Nephron progenitor cell (in vitro differentiated cells): ENCODE results near the gene HOXD3.

Experiments
- DNase-seq: peaks from one replicate; pipeline ENCODE4 v3.0.0; 2021
- H3K27ac Mint-ChIP-seq: 2 replicates; pipeline ENCODE4 v1.8.0; 2021; ENCODE audit warnings: mild to moderate bottlenecking, moderate library complexity, mixed read lengths
- H3K27me3 Mint-ChIP-seq: 2 replicates; pipeline ENCODE4 v1.8.0; 2021; ENCODE audit warnings: mild to moderate bottlenecking, low read depth, mixed read lengths; ENCODE audit not compliant: poor library complexity
- H3K36me3 Mint-ChIP-seq: 2 replicates; pipeline ENCODE4 v1.8.0; 2021; ENCODE audit warnings: low read depth, mixed read lengths
- H3K4me1 Mint-ChIP-seq: 2 replicates; pipeline ENCODE4 v1.8.0; 2021; ENCODE audit warnings: mixed read lengths
- H3K4me3 Mint-ChIP-seq: 2 replicates; pipeline ENCODE4 v1.8.0; 2021; ENCODE audit warnings: mild to moderate bottlenecking, moderate library complexity, mixed read lengths
- H3K9me3 Mint-ChIP-seq: 2 replicates; pipeline ENCODE4 v1.8.0; 2021; ENCODE audit warnings: mild to moderate bottlenecking, moderate library complexity, mixed read lengths
- CTCF ChIP-seq: fragments of 200-600 bp; sonication (generic); IDR thresholded peaks from 2 replicates; pipeline ENCODE4 v1.5.0; 2021; ENCODE audit warnings: antibody characterized with exemption

HOXD3 gene

GRCh38 chr2:176200971-176201370, 43.9 kb downstream of the HOXD3 start:
- Mint-ChIP-seq H3K27ac (no peak overlapping the region), H3K27me3 (peaks cover 3% of the 10 kb centered on the region), H3K4me3 (no peak overlapping the region), H3K36me3 (no peaks in the 10 kb centered on the region), H3K4me1 (no peaks in the 10 kb centered on the region), H3K9me3 (no peaks in the 10 kb centered on the region)
- no peak for TF ChIP-seq CTCF
- DNase-seq, result no peak

- no peaks in the 10 kb centered on the region for H3K4me1 Mint-ChIP-seq
These were observed 45.4 kb downstream of the HOXD3 start for GRCh38 chr2:176202491-176202890.

GRCh38 chr2:176205126-176205525, 48.0 kb downstream of the HOXD3 start:
- no peaks in the 10 kb centered on the region for H3K4me1 Mint-ChIP-seq
- no peaks in the 10 kb centered on the region for H3K9me3 Mint-ChIP-seq
- no peaks in the 10 kb centered on the region for H3K36me3 Mint-ChIP-seq
- TF ChIP-seq CTCF, result no peak
- H3K27ac Mint-ChIP-seq, result no peak overlapping the region
- peaks cover 3% of the 10 kb centered on the region for H3K27me3 Mint-ChIP-seq
- H3K4me3 Mint-ChIP-seq, result no peak overlapping the region
- DNase-seq, result no peak

More at GRCh38 chr2:176202491-176202890, 45.4 kb downstream of the HOXD3 start:
- TF ChIP-seq CTCF, result no peak
- DNase-seq, result no peak
- Mint-ChIP-seq H3K36me3 (no peaks in the 10 kb centered on the region), H3K27me3 (peaks cover 3% of the 10 kb centered on the region), H3K9me3 (no peaks in the 10 kb centered on the region), H3K4me3 (no peak overlapping the region), H3K27ac (no peak overlapping the region)

GRCh38 chr2:176206136-176206535, 49.0 kb downstream of the HOXD3 start:
- H3K36me3 Mint-ChIP-seq, result no peaks in the 10 kb centered on the region
- H3K4me1 Mint-ChIP-seq, result no peaks in the 10 kb centered on the region
- H3K27ac Mint-ChIP-seq, result no peak overlapping the region
- no peak for DNase-seq
- no peaks in the 10 kb centered on the region for H3K9me3 Mint-ChIP-seq
- peaks cover 3% of the 10 kb centered on the region for H3K27me3 Mint-ChIP-seq
- TF ChIP-seq CTCF, result no peak
- H3K4me3 Mint-ChIP-seq, result no peak overlapping the region

GRCh38 chr2:176206682-176207081, 49.6 kb downstream of the HOXD3 start:
- DNase-seq, result no peak
- Mint-ChIP-seq H3K4me3 (no peak overlapping the region), H3K36me3 (no peaks in the 10 kb centered on the region), H3K27ac (no peak overlapping the region), H3K4me1 (no peaks in the 10 kb centered on the region), H3K27me3 (peaks cover 3% of the 10 kb centered on the region), H3K9me3 (no peaks in the 10 kb centered on the region)
- TF ChIP-seq CTCF, result no peak

GRCh38 chr2:176211110-176211509, 54.0 kb downstream of the HOXD3 start:
- Mint-ChIP-seq H3K27me3 (no peaks in the 10 kb centered on the region), H3K4me3 (no peak overlapping the region), H3K9me3 (no peaks in the 10 kb centered on the region), H3K36me3 (no peaks in the 10 kb centered on the region), H3K4me1 (no peaks in the 10 kb centered on the region), H3K27ac (no peak overlapping the region)
- TF ChIP-seq CTCF, result no peak
- no peak for DNase-seq
